Right kidney (tissue), 1 donor: ENCODE results near the gene SELENOI.

Source experiments
- DNase-seq: peaks from one replicate; pipeline ENCODE4 v3.0.0-alpha.2; 2016

SELENOI gene

GRCh38 chr2:26410764-26411243 lies 64.9 kb downstream of the SELENOI start:
- no peak for DNase-seq

- DNase-seq: no peak
Observed at GRCh38 chr2:26411419-26411818, 65.5 kb downstream of the SELENOI start.

DNA sequence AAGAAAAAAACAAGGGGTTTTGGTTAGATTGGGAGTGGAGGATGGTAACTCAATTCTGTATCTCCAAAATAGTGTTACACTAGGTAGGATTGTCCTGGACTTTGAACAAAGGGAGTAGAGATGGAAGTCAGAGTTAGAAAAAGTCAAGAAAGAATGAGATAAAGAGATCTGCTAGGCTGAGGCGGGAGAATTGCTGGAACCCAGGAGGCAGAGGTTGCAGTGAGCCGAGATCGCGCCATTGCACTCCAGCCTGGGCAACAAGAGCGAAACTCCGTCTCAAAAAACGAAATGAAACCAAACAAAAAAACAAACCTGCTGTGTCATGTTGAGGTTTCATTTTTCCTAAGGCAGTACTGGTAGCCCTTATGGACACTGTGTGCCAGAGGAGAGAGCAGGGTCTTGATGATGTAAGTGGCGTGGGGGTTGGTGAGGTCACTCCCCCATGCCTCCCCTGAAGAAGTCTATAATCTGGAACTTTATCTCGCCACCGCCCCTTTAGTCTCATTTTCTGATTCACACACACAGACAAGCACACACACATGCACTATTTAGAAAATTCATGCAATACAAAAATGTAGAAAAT lies 66.2 kb downstream of the SELENOI start:
- no peak for DNase-seq

DNA sequence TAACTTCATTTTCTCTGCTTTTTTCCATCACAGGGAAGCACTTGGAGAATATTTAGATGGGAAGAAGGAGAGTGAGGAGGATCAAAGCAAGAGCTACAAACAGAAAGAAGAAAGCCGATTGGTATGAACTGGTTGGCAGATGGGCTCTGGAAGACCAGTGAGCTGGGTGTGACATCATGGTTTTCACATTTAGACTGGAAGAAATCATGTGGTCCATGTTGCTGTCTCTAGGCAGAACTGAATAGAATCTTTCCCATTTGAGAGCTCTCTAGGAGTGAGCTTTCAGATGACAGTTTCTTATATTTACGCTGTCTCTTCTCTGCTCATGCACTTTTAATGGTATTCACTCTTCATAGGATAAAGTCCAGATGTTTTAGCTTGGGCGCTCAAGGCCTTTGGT lies 68.4 kb downstream of the SELENOI start:
- no peak for DNase-seq

- DNase-seq: no peak
Observed at GRCh38 chr2:26421961-26422360, 76.0 kb downstream of the SELENOI start.

- DNase-seq: no peak
Observed at GRCh38 chr2:26422947-26423629, 77.1 kb downstream of the SELENOI start.

DNA sequence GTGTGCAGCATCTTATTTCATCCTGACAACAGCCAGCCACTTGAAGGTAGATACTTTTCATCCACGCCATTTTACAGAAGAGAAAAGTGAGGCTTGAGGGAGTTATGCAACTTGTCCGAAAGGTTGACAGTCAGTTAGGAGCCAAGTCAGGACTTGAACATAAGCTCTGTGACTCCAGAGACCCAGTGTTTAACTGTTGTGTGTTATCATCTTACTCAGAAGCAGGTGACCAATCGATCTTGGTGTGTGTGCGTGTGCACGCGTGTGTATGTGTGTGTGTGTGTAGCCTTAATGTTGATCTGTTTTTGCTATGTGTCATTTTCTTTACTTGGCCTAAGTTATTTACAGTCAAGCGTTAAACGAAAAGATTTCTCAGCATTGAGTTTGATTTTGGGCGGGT lies 77.8 kb downstream of the SELENOI start:
- DNase-seq: no peak

- no peak for DNase-seq
Observed at GRCh38 chr2:26424221-26424620, 78.3 kb downstream of the SELENOI start.

DNA sequence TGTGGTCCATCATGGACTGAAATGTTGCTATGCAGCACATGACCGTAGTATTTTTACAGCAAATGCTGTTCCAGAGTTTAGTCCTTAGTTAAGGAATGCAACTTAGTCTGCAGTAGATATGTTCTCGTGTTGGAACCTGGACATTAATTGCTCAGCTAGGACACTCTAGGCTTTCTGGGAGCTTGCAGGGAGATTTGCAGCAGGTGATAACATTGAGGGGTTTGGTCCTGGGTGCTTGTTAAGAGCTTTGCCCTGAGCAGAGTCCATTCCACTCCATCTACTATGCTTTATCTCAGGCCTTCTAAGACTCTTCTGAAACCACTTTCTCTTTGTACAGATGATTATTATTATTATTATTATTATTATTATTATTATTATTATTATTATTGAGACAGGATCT lies 82.9 kb downstream of the SELENOI start:
- no peak for DNase-seq

GRCh38 chr2:26429779-26430578 lies 84.0 kb downstream of the SELENOI start:
- DNase-seq: no peak

- no peak for DNase-seq
Observed at GRCh38 chr2:26430826-26431225, 84.9 kb downstream of the SELENOI start.

DNA sequence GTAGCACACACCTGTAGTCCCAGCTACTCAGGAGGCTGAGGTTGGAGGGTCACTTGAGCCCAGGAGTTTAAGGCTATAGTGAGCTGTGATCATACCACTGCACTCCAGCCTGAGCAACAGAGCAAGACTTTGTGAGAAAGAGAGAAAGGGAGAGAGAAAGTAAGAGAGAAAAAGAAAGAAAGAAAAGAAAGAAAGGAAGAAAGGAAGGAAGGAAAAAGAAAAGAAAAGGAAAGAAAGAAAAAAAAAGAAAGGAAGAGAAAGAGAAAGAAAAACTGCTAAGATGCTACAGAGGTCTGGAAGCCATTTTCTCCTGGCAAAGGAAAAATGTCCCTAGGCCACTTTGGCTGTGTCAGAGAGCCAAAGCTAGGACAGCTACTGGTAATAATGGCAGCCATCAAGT lies 86.4 kb downstream of the SELENOI start:
- no peak for DNase-seq

DNA sequence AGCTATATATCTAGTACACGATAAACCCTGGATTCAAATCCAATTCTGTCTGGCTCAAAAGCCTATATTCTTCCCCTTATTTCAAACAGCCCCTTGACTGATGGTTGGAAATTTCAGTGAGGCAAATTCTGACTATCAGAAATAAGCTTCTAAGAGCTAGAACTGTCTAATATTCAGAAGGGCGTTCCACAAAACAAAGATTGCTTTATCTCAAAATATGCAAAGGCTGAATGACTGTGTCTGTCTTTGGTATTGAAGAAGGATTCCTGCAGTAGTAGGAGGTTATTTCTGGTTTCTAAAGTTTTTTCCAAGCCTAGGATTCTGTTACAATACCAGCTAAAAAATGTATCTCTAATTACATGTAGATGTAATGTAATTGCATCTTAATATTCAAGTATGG lies 86.9 kb downstream of the SELENOI start:
- DNase-seq: no peak

GRCh38 chr2:26435106-26435505 lies 89.2 kb downstream of the SELENOI start:
- DNase-seq: no peak

DNA sequence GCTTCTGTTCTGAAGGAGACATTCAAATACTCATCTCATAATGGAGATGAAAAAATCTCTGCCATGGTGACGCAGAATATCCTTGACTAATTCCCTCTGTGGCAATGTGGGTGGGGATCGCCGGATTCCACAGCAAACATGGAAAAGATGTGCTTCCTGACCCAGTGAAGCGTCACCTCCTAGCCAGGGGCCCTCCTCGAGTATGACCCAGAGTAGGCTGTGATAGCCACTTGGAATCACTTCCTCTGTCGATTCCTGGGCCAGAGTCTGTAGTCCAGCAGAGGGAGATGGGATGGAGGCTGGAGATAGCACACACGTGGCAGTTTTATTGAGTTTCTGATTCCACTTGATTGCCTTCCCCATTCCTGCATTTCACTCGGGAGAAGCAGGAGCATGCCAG lies 92.6 kb downstream of the SELENOI start:
- DNase-seq: no peak

- no peak for DNase-seq
Observed at GRCh38 chr2:26438926-26439325, 93.0 kb downstream of the SELENOI start.

- no peak for DNase-seq
Observed at GRCh38 chr2:26442301-26442700, 96.4 kb downstream of the SELENOI start.

- DNase-seq: no peak
Observed at GRCh38 chr2:26442707-26443106, 96.8 kb downstream of the SELENOI start.

DNA sequence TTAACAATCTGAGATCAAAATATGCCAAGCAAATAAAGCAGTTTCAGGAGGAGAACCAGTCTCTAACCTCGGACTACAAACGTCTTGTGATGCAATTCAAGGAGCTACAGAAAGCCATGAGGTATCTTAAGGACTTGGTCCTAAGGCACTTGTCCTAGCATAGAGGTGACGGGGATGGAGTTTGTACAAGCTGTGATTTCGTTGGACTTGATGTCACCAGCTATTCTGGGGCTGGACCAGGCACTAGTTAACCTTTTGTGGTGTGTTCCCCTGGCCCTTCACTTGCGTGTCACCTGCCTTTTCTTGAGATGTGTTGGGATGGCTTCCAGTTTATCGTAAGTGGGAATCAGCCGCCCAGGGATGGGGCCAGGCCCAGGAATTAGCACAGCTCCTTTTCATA lies 98.3 kb downstream of the SELENOI start:
- DNase-seq: no peak
